GM21360 (cell line): ENCODE results near the gene RNASE11.
"Not testable (repeated sequence)": the region's sequence is repeated elsewhere in the genome, so short reads cannot be mapped to it uniquely, and the experiment has no call there.

Experiments
- ATAC-seq: cut with Tn5 transposase; IDR thresholded peaks from one replicate; pipeline ENCODE4 v1.9.1; 2021; ENCODE audit warnings: mild to moderate bottlenecking, moderate library complexity; ENCODE audit not compliant: unreplicated experiment

The RNASE11 gene

GRCh38 chr14:20614038-20614840 lies 26.4 kb upstream of the RNASE11 start:
- ATAC-seq = peak; percentile 1

DNA sequence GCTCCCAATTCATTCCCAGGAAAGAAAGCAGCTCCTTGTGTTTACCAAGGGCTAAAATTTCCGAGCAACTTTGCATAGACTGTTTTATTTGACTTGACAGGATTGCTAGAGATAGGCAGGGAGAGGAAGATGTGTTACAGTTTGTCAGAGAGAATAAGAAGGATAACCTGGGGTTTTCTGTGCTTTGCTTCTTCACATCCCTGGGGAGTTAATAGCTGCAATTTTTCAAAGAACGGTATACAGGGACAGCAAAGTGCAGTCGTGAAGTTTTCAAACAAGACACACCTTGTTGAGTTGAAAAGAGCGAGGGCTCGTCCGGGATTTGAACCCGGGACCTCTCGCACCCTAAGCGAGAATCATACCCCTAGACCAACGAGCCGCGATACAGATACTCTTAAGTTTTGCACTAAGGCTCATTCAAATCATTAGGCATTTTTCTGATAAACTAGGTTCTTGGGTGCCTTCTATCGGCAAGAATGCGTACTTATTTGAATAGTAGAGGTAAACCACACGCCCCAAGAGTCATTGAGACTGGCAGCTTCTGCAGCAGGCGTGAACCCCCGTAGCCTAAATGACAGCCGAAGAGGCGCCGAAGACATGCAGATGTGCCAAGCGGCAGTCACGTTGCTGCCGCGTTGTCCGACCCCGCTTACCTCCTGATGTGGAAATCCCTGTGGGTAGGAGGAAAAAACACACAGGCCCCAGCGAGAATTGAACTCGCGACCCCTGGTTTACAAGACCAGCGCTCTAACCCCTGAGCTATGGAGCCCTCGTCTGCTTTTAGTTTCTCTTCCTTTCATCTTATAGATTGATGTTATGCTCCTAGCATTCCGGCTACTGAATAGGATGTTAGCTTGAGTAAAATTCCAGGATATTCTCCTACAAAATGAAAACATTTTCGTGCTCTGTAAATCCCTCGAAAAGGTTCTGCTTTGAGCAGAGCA lies 25.6 kb upstream of the RNASE11 start:
- ATAC-seq = peak; percentile 73

DNA sequence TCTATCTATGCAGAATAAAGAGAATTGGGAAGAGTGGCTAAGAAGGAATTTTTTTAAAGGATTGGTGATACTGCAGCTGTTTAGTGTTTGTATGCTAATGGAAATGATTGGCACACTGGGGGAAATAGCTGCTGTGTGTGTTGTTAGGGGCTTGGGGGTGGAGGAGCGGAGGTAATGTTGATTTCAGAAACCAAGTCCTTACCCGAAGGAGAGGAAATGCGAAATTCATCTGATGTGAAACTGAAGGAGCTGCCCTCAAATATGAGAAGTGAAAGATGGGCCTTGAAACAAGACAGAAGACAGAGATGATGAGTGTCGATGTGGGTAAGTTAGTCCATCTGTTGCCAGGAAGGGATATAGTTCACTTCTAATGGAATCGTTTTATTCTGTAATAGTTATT lies 24.6 kb upstream of the RNASE11 start:
- ATAC-seq = no peak

DNA sequence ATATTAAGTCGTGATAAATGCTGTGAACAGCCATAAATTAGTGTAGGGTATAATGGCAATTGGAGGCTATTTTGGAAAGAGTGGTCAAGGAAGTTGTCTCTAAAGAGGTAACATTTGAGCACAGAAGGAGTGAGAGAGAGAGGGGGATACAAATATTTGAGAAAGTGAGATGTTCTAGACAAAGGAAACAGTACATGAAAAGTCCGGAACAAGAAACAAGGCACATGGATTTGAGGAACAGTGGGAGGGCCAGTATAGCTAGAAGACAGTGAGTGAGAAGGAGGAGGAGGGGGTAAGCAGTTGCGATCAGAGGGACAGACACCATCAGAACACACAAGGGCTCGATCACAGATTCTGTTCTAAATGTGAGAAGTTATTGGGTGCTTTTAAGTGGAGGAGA lies 23.5 kb upstream of the RNASE11 start:
- ATAC-seq = no peak

- peak; percentile 18 for ATAC-seq
These were observed 22.4 kb upstream of the RNASE11 start for GRCh38 chr14:20610002-20610765.

- no peak for ATAC-seq
These were observed 21.6 kb upstream of the RNASE11 start for GRCh38 chr14:20609215-20610001.

- ATAC-seq = no peak
These were observed 20.7 kb upstream of the RNASE11 start for GRCh38 chr14:20608383-20609110.

DNA sequence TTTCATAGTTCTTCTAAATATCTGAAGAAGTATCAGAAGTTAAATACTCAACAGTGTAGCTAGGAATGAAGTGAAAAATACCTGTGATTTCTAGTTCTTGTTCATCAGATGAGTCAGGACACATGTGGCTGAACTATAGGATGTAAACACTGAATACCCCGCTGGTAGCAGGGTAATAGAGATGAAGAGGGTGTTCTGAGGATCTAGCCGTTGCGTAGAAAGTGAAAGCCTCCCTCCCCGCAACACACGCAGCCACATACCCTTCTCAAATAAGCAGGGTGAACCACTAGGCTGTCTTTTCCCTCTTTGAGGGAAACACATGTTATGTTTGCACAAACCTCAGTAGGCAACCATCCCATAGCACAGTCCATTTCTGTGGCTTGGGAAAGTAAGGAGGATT lies 19.8 kb upstream of the RNASE11 start:
- ATAC-seq = no peak

- ATAC-seq = no peak
These were observed 19.1 kb upstream of the RNASE11 start for GRCh38 chr14:20606902-20607242.

DNA sequence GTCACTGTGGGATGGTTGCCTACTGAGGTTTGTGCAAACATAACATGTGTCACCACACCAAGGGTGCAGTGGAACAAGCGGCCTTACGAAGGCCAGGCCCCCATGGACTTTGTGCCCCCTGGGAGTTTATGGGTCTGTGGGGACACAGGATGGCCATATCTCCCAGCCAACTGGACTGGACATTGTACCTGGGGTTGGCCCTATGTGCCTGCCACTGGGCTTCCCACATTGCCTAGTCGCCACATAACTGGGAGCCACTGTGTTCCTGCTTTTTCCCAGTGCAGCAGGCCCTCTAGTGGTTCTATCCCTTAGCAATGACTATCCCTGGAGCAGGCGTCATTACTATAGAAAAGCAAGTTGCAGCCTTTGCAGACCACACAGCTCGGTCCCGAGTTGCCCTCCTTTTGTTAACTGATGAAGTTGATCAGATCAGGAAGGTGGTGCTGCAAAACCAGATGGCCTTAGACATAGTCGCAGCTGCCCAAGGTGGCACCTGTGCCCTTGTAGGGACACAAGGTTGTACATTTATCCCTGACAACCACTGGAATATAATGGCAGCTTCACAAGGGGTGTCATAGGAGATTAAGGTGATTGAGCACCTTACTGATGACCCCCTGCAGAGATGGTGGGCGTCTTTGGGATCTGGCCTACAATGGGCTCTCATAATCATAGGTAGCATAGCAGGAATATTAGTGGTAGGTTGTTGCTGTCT lies 18.5 kb upstream of the RNASE11 start:
- ATAC-seq = no peak

DNA sequence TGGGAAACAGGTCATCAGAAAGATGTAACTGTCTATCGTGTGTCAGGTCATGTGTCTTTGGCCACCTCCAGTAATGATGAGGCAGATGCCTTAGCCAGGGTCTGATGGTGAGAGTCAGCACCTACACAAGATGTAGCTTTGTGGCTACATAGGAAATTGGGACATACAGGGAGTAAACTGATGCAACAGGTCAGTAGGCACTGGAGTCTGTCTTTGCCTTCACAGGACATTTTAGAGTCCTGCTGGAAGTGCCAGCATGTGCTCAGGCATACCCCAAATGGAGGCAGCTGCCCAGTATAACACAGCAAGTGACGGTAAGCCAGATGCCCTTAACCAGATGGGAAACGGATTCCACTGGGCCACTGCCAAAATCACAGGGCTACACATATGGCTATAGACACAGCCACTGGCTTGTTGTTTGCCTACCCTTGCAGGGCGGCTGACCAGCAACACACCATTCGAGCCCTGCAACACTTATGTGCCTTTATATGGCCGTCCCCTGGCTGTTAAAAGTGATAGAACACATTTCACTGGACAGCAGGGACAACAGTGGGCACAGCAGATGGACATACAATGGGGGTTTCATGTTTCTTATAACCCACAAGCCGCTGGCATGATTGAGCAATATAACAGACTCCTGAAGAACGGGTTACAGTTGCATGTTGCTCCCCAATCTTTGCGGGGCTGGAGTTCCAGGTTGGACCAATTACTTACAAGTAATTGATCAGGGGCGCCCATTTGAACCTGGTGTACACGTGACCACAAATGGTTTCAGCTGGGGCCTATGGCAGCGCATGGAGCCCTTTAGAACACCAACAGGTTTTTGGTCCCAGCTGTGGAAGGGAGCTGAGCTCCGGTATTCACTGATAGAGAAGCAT lies 16.3 kb upstream of the RNASE11 start:
- ATAC-seq = no peak

DNA sequence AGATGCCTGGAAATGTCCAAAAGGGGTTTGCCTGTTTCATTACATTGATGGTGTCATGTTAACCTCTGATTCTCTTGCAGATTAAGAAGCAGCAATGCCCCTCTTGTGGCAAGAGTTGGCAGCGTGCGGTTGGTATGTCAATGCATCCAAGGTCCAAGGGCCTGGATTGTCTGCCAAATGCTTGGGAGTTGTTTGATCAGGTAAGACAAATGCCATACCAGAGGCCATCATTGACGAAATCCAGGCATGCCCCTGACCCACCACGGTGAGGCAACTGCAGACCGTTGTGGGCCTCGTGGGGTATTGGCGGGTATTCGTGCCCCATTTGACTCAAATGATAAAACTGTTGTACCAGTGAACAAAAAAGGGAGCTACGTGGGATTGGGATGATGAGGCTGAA lies 14.8 kb upstream of the RNASE11 start:
- ATAC-seq = no peak

GRCh38 chr14:20601522-20601921 lies 13.7 kb upstream of the RNASE11 start:
- ATAC-seq = no peak

GRCh38 chr14:20597108-20597507 lies 9.3 kb upstream of the RNASE11 start:
- no peak for ATAC-seq

DNA sequence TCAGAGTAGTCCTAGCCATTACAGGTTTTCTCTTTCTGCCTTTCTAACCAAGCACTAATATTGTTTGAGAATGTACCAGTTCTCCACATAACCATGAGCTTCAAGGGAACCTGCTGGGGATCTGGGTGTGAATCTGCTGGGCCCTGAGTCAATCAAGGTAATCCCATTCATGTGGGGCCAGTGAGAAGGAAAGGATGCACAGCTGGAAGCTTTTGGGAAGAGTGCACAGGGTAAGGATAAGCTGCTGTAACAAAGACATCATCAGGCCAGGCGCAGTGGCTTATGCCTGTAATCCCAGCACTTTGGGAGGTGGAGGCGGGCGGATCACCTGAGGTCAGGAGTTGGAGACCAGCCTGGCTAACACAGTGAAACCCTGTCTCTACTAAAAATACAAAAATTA lies 7.9 kb upstream of the RNASE11 start:
- ATAC-seq = not testable (repeated sequence)

- ATAC-seq = no peak
These were observed 4.8 kb upstream of the RNASE11 start for GRCh38 chr14:20592574-20592973.

- ATAC-seq = no peak
These were observed 3.4 kb upstream of the RNASE11 start, which contains the start of gene RNASE12 for GRCh38 chr14:20591235-20591634. TSS of gene RNASE12 (minus strand) at chr14:20591376. CDS start at chr14:20590723, 653 bp downstream.

- no peak for ATAC-seq
These were observed 3.9 kb downstream of the RNASE11 start for GRCh38 chr14:20583908-20584307.
